SK-N-SH treated with all-trans-retinoic acid at 6 μM for 48 hours (cell line): ENCODE measurements around the gene SLC25A23.

ENCODE experiments used
- ATAC-seq: fragments of 200-7000 bp; cut with Tn5 transposase; 3 replicates; pipeline ENCODE4 v1.9.1; 2020; ENCODE audit warnings: mild to moderate bottlenecking, moderate library complexity
- ARNTL ChIP-seq: fragments of 450-650 bp; formaldehyde crosslinking; IDR thresholded peaks from 2 replicates; pipeline ENCODE4 v1.5.0; 2020; ENCODE audit warnings: low read depth, mild to moderate bottlenecking, moderate library complexity, borderline replicate concordance
- BACH2 ChIP-seq: fragments of 250-450 bp; sonication (Bioruptor Pico); IDR thresholded peaks from 2 replicates; pipeline ENCODE4 v1.9.0; 2021; ENCODE audit warnings: mild to moderate bottlenecking, borderline replicate concordance
- CREB5 ChIP-seq: fragments of 250-450 bp; sonication (Bioruptor Pico); IDR thresholded peaks from 2 replicates; pipeline ENCODE4 v1.5.1; 2020; ENCODE audit warnings: low read depth, mild to moderate bottlenecking, moderate library complexity
- CSRNP3 ChIP-seq: fragments of 250-450 bp; sonication (Bioruptor Pico); IDR thresholded peaks from 2 replicates; pipeline ENCODE4 v1.5.1; 2021; ENCODE audit warnings: mild to moderate bottlenecking, moderate library complexity
- ESRRG ChIP-seq: fragments of 250-450 bp; sonication (Bioruptor Pico); IDR thresholded peaks from 2 replicates; pipeline ENCODE4 v1.6.1; 2021; ENCODE audit warnings: mild to moderate bottlenecking
- GLIS3 ChIP-seq: fragments of 250-450 bp; sonication (Bioruptor Pico); IDR thresholded peaks from 2 replicates; pipeline ENCODE4 v1.5.0; 2020; ENCODE audit warnings: mild to moderate bottlenecking, moderate library complexity
- OSR1 ChIP-seq: fragments of 250-450 bp; sonication (Bioruptor Pico); IDR thresholded peaks from 2 replicates; pipeline ENCODE4 v1.8.0; 2022; ENCODE audit warnings: moderate library complexity, mild to moderate bottlenecking, inconsistent platforms
- PATZ1 ChIP-seq: fragments of 250-450 bp; sonication (Bioruptor Pico); IDR thresholded peaks from 2 replicates; pipeline ENCODE4 v1.8.0; 2020; ENCODE audit warnings: mild to moderate bottlenecking, moderate library complexity, borderline replicate concordance
- POU6F1 ChIP-seq: fragments of 250-450 bp; sonication (Bioruptor Pico); IDR thresholded peaks from 2 replicates; pipeline ENCODE4 v1.8.0; 2021; ENCODE audit warnings: low read depth, mild to moderate bottlenecking, moderate library complexity, borderline replicate concordance
- PPARA ChIP-seq: fragments of 250-450 bp; sonication (Bioruptor Pico); IDR thresholded peaks from 2 replicates; pipeline ENCODE4 v1.5.0; 2020; ENCODE audit warnings: mild to moderate bottlenecking, borderline replicate concordance
- RARB ChIP-seq: fragments of 250-450 bp; sonication (Bioruptor Pico); IDR thresholded peaks from 2 replicates; pipeline ENCODE4 v1.8.0; 2021; ENCODE audit warnings: mild to moderate bottlenecking, moderate library complexity
- SNAI2 ChIP-seq: fragments of 250-450 bp; sonication (Bioruptor Pico); IDR thresholded peaks from 2 replicates; pipeline ENCODE4 v1.5.0; 2020; ENCODE audit warnings: mild to moderate bottlenecking, moderate library complexity
- TOX ChIP-seq: fragments of 250-450 bp; sonication (Bioruptor Pico); IDR thresholded peaks from 2 replicates; pipeline ENCODE4 v1.8.0; 2021; ENCODE audit warnings: mild to moderate bottlenecking, moderate library complexity, borderline replicate concordance
- TSHZ2 ChIP-seq: fragments of 250-450 bp; sonication (Bioruptor Pico); IDR thresholded peaks from 2 replicates; pipeline ENCODE4 v1.5.0; 2020; ENCODE audit warnings: mild to moderate bottlenecking, moderate library complexity
- ZC3H10 ChIP-seq: fragments of 250-450 bp; sonication (Bioruptor Pico); IDR thresholded peaks from 2 replicates; pipeline ENCODE4 v1.5.1; 2021; ENCODE audit warnings: mild to moderate bottlenecking, moderate library complexity
- ZNF565 ChIP-seq: fragments of 450-650 bp; formaldehyde crosslinking; conservative IDR thresholded peaks from 2 replicates; pipeline ENCODE4 v1.5.0; 2020; ENCODE audit warnings: low read depth, mild to moderate bottlenecking, moderate library complexity
- ZNF70 ChIP-seq: fragments of 450-650 bp; formaldehyde crosslinking; IDR thresholded peaks from 2 replicates; pipeline ENCODE4 v1.5.0; 2020; ENCODE audit warnings: mild to moderate bottlenecking, moderate library complexity
- ZNF8 ChIP-seq: fragments of 450-650 bp; formaldehyde crosslinking; IDR thresholded peaks from 2 replicates; pipeline ENCODE4 v1.5.0; 2020; ENCODE audit warnings: mild to moderate bottlenecking, moderate library complexity

The SLC25A23 gene

GRCh38 chr19:6423499-6424194 lies 35.9 kb downstream of the SLC25A23 start:
- peak; percentile 19 for ATAC-seq
- no peak for TF ChIP-seq OSR1 (CRISPR knock-in tag)
- no peak for TF ChIP-seq TSHZ2
- no peak for TF ChIP-seq PPARA
- TF ChIP-seq BACH2: no peak
- no peak for TF ChIP-seq ARNTL (CRISPR knock-in tag)
- no peak for TF ChIP-seq ZNF565 (CRISPR knock-in tag)
- no peak for TF ChIP-seq CSRNP3 (CRISPR knock-in tag)
- TF ChIP-seq SNAI2: no peak
- TF ChIP-seq ZNF70 (CRISPR knock-in tag): no peak
- no peak for TF ChIP-seq ZC3H10
- TF ChIP-seq TOX (CRISPR knock-in tag): no peak
- no peak for TF ChIP-seq POU6F1
- TF ChIP-seq GLIS3: no peak

GRCh38 chr19:6421075-6422014 lies 38.2 kb downstream of the SLC25A23 start:
- TF ChIP-seq ESRRG (CRISPR knock-in tag): no peak
- TF ChIP-seq ZNF8 (CRISPR knock-in tag): no peak
- ATAC-seq: no peak

GRCh38 chr19:6418562-6418932 lies 41.0 kb downstream of the SLC25A23 start:
- no peak for TF ChIP-seq ZC3H10
- TF ChIP-seq RARB (CRISPR knock-in tag): no peak
- no peak for TF ChIP-seq PATZ1 (CRISPR knock-in tag)
- no peak for TF ChIP-seq CREB5 (CRISPR knock-in tag)
- no peak for TF ChIP-seq POU6F1
- no peak for TF ChIP-seq ARNTL (CRISPR knock-in tag)
- TF ChIP-seq CSRNP3 (CRISPR knock-in tag): no peak
- no peak for TF ChIP-seq ESRRG (CRISPR knock-in tag)
- no peak for ATAC-seq
